ENCODE measurements around the gene GPR37L1. TPM values are rescaled to one million over a fixed set of nuclear protein-coding genes. Genes with fewer than 3 reads are reported as not detected.

Gene GPR37L1
- total RNA-seq, 8 experiments from 2014 or later, result 0.27 to 9.8 (median 0.64) TPM

Other genes with a start within 250 kb of the GPR37L1 start
- 10 to 100 TPM in 3 of 8 experiments, 1 to 10 TPM in 5; 3.4 to 26.9 (median 7.6) TPM for gene SHISA4, start 234.0 kb upstream of the GPR37L1 start, total RNA-seq
- 1 to 10 TPM in 2 of 8 experiments, under 1 TPM in 6; 0.16 to 1.8 (median 0.62) TPM for gene LMOD1, start 176.4 kb upstream of the GPR37L1 start, total RNA-seq
- gene TIMM17A, start 167.4 kb upstream of the GPR37L1 start, total RNA-seq, result 100 to 1,000 TPM in 3 of 8 experiments, 10 to 100 TPM in 5; 67.6 to 123 (median 75.4) TPM
- 100 to 1,000 TPM in 2 of 8 experiments, 10 to 100 TPM in 6; 33.6 to 137 (median 44.4) TPM for gene RNPEP, start 140.3 kb upstream of the GPR37L1 start, total RNA-seq
- gene ELF3, start 112.3 kb upstream of the GPR37L1 start, total RNA-seq, result 10 to 100 TPM in 1 of 8 experiments, 1 to 10 TPM in 5, under 1 TPM in 2; 0.27 to 18.0 (median 2.8) TPM
- 10 to 100 TPM; 14.9 to 92.5 (median 72.2) TPM for gene ARL8A, start 21.8 kb downstream of the GPR37L1 start, total RNA-seq
- gene PTPN7, start 37.7 kb downstream of the GPR37L1 start, total RNA-seq, result 1 to 10 TPM in 2 of 8 experiments, under 1 TPM in 6; 0.27 to 2.4 (median 0.64) TPM
- gene LGR6, start 70.9 kb downstream of the GPR37L1 start, total RNA-seq, result 1 to 10 TPM in 1 of 8 experiments, under 1 TPM in 7; 0.13 to 1.0 (median 0.35) TPM
- 10 to 100 TPM; 10.5 to 46.3 (median 30.0) TPM for gene UBE2T, start 219.0 kb downstream of the GPR37L1 start, total RNA-seq
- gene PPP1R12B, start 225.8 kb downstream of the GPR37L1 start, total RNA-seq, result 100 to 1,000 TPM in 2 of 8 experiments, 10 to 100 TPM in 5, 1 to 10 TPM in 1; 9.7 to 113 (median 18.6) TPM

All from motor neuron (in vitro differentiated cells).